Activated naive CD8-positive, alpha-beta T cell treated with anti-CD3 and anti-CD28 coated beads, Interleukin-2, amount 50 U/mL, for 24 hours (primary cell): ENCODE results near the gene CASK.

Experiments used
- ATAC-seq: fragments of 150-1000 bp; cut with Tn5 transposase; one replicate; pipeline ENCODE4 v1.10.0; 2021
- DNase-seq: peaks from one replicate; pipeline ENCODE4 v3.0.0; 2021
- H3K27ac Mint-ChIP-seq: one replicate; pipeline ENCODE4 v1.8.0; 2021; ENCODE audit warnings: mild to moderate bottlenecking, mixed read lengths
- H3K27me3 Mint-ChIP-seq: one replicate; pipeline ENCODE4 v1.8.0; 2021; ENCODE audit warnings: mixed read lengths
- H3K36me3 Mint-ChIP-seq: one replicate; pipeline ENCODE4 v1.8.0; 2021; ENCODE audit warnings: low read depth, mixed read lengths
- H3K4me1 Mint-ChIP-seq: one replicate; pipeline ENCODE4 v1.8.0; 2021; ENCODE audit warnings: mixed read lengths
- H3K4me3 Mint-ChIP-seq: one replicate; pipeline ENCODE4 v1.8.0; 2021; ENCODE audit warnings: mild to moderate bottlenecking, moderate library complexity, mixed read lengths
- H3K9me3 Mint-ChIP-seq: one replicate; pipeline ENCODE4 v1.8.0; 2021; ENCODE audit warnings: mixed read lengths

CASK gene

GRCh38 chrX:41604766-41605543, 318.4 kb downstream of the CASK start:
- Mint-ChIP-seq H3K36me3 (peaks cover 6% of the 10 kb centered on the region), H3K4me1 (no peaks in the 10 kb centered on the region), H3K9me3 (no peaks in the 10 kb centered on the region), H3K27ac (no peak overlapping the region), H3K4me3 (no peak overlapping the region), H3K27me3 (no peaks in the 10 kb centered on the region)
- no peak for ATAC-seq
- no peak for DNase-seq

- no peak overlapping the region for H3K27ac Mint-ChIP-seq
- H3K4me1 Mint-ChIP-seq: no peaks in the 10 kb centered on the region
- H3K4me3 Mint-ChIP-seq: no peak overlapping the region
- H3K36me3 Mint-ChIP-seq: peaks cover 6% of the 10 kb centered on the region
- DNase-seq (no peak), ATAC-seq (no peak)
- H3K9me3 Mint-ChIP-seq: no peaks in the 10 kb centered on the region
- H3K27me3 Mint-ChIP-seq: no peaks in the 10 kb centered on the region
Measured at GRCh38 chrX:41604177-41604576, 319.2 kb downstream of the CASK start.

- no peaks in the 10 kb centered on the region for H3K27me3 Mint-ChIP-seq
- peaks cover 6% of the 10 kb centered on the region for H3K36me3 Mint-ChIP-seq
- no peak overlapping the region for H3K27ac Mint-ChIP-seq
- ATAC-seq (no peak), DNase-seq (no peak)
- H3K4me3 Mint-ChIP-seq: no peak overlapping the region
- H3K9me3 Mint-ChIP-seq: no peaks in the 10 kb centered on the region
- no peaks in the 10 kb centered on the region for H3K4me1 Mint-ChIP-seq
Measured at GRCh38 chrX:41603596-41603995, 319.8 kb downstream of the CASK start.

- ATAC-seq (no peak), DNase-seq (no peak)
- H3K4me3 Mint-ChIP-seq: no peak overlapping the region
- no peaks in the 10 kb centered on the region for H3K9me3 Mint-ChIP-seq
- no peaks in the 10 kb centered on the region for H3K4me1 Mint-ChIP-seq
- H3K27me3 Mint-ChIP-seq: no peaks in the 10 kb centered on the region
- no peak overlapping the region for H3K27ac Mint-ChIP-seq
- peaks cover 6% of the 10 kb centered on the region for H3K36me3 Mint-ChIP-seq
Measured at GRCh38 chrX:41602816-41603345, 320.5 kb downstream of the CASK start.

GRCh38 chrX:41600291-41600690, 323.1 kb downstream of the CASK start:
- no peaks in the 10 kb centered on the region for H3K27me3 Mint-ChIP-seq
- H3K4me1 Mint-ChIP-seq: peaks cover 10% of the 10 kb centered on the region
- peaks cover 6% of the 10 kb centered on the region for H3K36me3 Mint-ChIP-seq
- no peak overlapping the region for H3K27ac Mint-ChIP-seq
- H3K9me3 Mint-ChIP-seq: no peaks in the 10 kb centered on the region
- ATAC-seq (no peak), DNase-seq (no peak)
- H3K4me3 Mint-ChIP-seq: no peak overlapping the region

GRCh38 chrX:41599507-41599906, 323.8 kb downstream of the CASK start:
- Mint-ChIP-seq H3K27me3 (no peaks in the 10 kb centered on the region), H3K4me1 (peaks cover 10% of the 10 kb centered on the region), H3K36me3 (peaks cover 6% of the 10 kb centered on the region), H3K9me3 (no peaks in the 10 kb centered on the region), H3K27ac (no peak overlapping the region), H3K4me3 (no peak overlapping the region)
- DNase-seq (no peak), ATAC-seq (no peak)

GRCh38 chrX:41596596-41596995, 326.8 kb downstream of the CASK start:
- H3K27ac Mint-ChIP-seq: no peak overlapping the region

GRCh38 chrX:41594634-41595033, 328.7 kb downstream of the CASK start:
- H3K9me3 Mint-ChIP-seq: no peaks in the 10 kb centered on the region
- H3K4me3 Mint-ChIP-seq: no peak overlapping the region
- H3K27ac Mint-ChIP-seq: no peak overlapping the region
- H3K27me3 Mint-ChIP-seq: no peaks in the 10 kb centered on the region
- ATAC-seq (no peak), DNase-seq (no peak)
- H3K36me3 Mint-ChIP-seq: no peaks in the 10 kb centered on the region
- H3K4me1 Mint-ChIP-seq: peaks cover 10% of the 10 kb centered on the region

More at GRCh38 chrX:41596596-41596995, 326.8 kb downstream of the CASK start:
- Mint-ChIP-seq H3K27me3 (no peaks in the 10 kb centered on the region), H3K36me3 (peaks cover 4% of the 10 kb centered on the region), H3K9me3 (no peaks in the 10 kb centered on the region), H3K4me3 (no peak overlapping the region), H3K4me1 (peaks cover 10% of the 10 kb centered on the region)
- DNase-seq: no peak
- peak; percentile 71 for ATAC-seq

GRCh38 chrX:41591906-41592305, 331.4 kb downstream of the CASK start:
- Mint-ChIP-seq H3K9me3 (no peaks in the 10 kb centered on the region), H3K27ac (no peak overlapping the region)

GRCh38 chrX:41590641-41591040, 332.7 kb downstream of the CASK start:
- ATAC-seq: no peak
- Mint-ChIP-seq H3K4me1 (no peaks in the 10 kb centered on the region), H3K36me3 (no peaks in the 10 kb centered on the region), H3K4me3 (no peak overlapping the region), H3K9me3 (no peaks in the 10 kb centered on the region), H3K27me3 (no peaks in the 10 kb centered on the region), H3K27ac (no peak overlapping the region)
- DNase-seq: no peak

More at GRCh38 chrX:41591906-41592305, 331.4 kb downstream of the CASK start:
- ATAC-seq (no peak), DNase-seq (no peak)
- Mint-ChIP-seq H3K4me3 (no peak overlapping the region), H3K4me1 (peaks cover 7% of the 10 kb centered on the region), H3K27me3 (no peaks in the 10 kb centered on the region), H3K36me3 (no peaks in the 10 kb centered on the region)

- H3K4me1 Mint-ChIP-seq: no peaks in the 10 kb centered on the region
- no peak overlapping the region for H3K27ac Mint-ChIP-seq
- ATAC-seq: no peak
- no peak for DNase-seq
- peaks cover 4% of the 10 kb centered on the region for H3K36me3 Mint-ChIP-seq
- no peaks in the 10 kb centered on the region for H3K9me3 Mint-ChIP-seq
- no peak overlapping the region for H3K4me3 Mint-ChIP-seq
- no peaks in the 10 kb centered on the region for H3K27me3 Mint-ChIP-seq
Measured at GRCh38 chrX:41589634-41590270, 333.6 kb downstream of the CASK start.

- Mint-ChIP-seq H3K4me1 (no peaks in the 10 kb centered on the region), H3K27me3 (no peaks in the 10 kb centered on the region), H3K27ac (no peak overlapping the region), H3K36me3 (peaks cover 4% of the 10 kb centered on the region), H3K4me3 (no peak overlapping the region), H3K9me3 (no peaks in the 10 kb centered on the region)
- DNase-seq (no peak), ATAC-seq (no peak)
Measured at GRCh38 chrX:41588271-41588670, 335.1 kb downstream of the CASK start.

- Mint-ChIP-seq H3K4me1 (peaks cover 7% of the 10 kb centered on the region), H3K27me3 (no peaks in the 10 kb centered on the region), H3K9me3 (no peaks in the 10 kb centered on the region), H3K36me3 (peaks cover 24% of the 10 kb centered on the region), H3K27ac (no peak overlapping the region), H3K4me3 (no peak overlapping the region)
- DNase-seq (no peak), ATAC-seq (no peak)
Measured at GRCh38 chrX:41580423-41581064, 342.8 kb downstream of the CASK start.

GRCh38 chrX:41563876-41564275, 359.5 kb downstream of the CASK start:
- Mint-ChIP-seq H3K4me3 (no peak overlapping the region), H3K9me3 (no peaks in the 10 kb centered on the region), H3K27ac (no peak overlapping the region), H3K4me1 (peaks cover 31% of the 10 kb centered on the region), H3K36me3 (peaks cover 14% of the 10 kb centered on the region), H3K27me3 (no peaks in the 10 kb centered on the region)
- ATAC-seq: no peak
- no peak for DNase-seq

GRCh38 chrX:41561045-41561444, 362.3 kb downstream of the CASK start:
- no peaks in the 10 kb centered on the region for H3K9me3 Mint-ChIP-seq
- peaks cover 3% of the 10 kb centered on the region for H3K36me3 Mint-ChIP-seq
- H3K27ac Mint-ChIP-seq: peak overlapping the region; percentile 54
- DNase-seq (no peak), ATAC-seq (peak; percentile 88)
- no peaks in the 10 kb centered on the region for H3K27me3 Mint-ChIP-seq
- H3K4me3 Mint-ChIP-seq: no peak overlapping the region
- H3K4me1 Mint-ChIP-seq: peaks cover 51% of the 10 kb centered on the region
